ENCODE results near the gene ASB2. TPM values are rescaled to one million over a fixed set of nuclear protein-coding genes. Genes with fewer than 3 reads are reported as not detected.

The ASB2 gene
- total RNA-seq, 3 donors from 2014 or later (not counting 1 experiment from before 2014, with no cell fraction given) = 3.7 to 7.2 (median 4.8) TPM

GRCh38 chr14:93925374-93925895, 50.9 kb downstream of the ASB2 start:
- H3K27ac ChIP-seq (ENCODE audit: low read length) = no peak overlapping the region
- H3K4me3 Mint-ChIP-seq = no peak overlapping the region
- H3K27ac Mint-ChIP-seq = no peak overlapping the region

GRCh38 chr14:93924592-93925355, 51.6 kb downstream of the ASB2 start:
- no peak for TF ChIP-seq CTCF (IDR thresholded peaks at IDR 0.05)
- Histone ChIP-seq H3K9me3 (ENCODE audit: control insufficient read depth, insufficient read depth, low read length) (no peaks in the 10 kb centered on the region), H3K27ac (ENCODE audit: low read length) (no peak overlapping the region), H3K4me1 (ENCODE audit: control insufficient read depth, insufficient read depth, low read length) (no peaks in the 10 kb centered on the region), H3K4me3 (ENCODE audit: low read length) (no peak overlapping the region), H3K27me3 (ENCODE audit: control insufficient read depth, insufficient read depth, low read length) (no peaks in the 10 kb centered on the region), H3K36me3 (ENCODE audit: control insufficient read depth, insufficient read depth, low read length) (no peaks in the 10 kb centered on the region)
- DNase-seq = no peak
- H3K4me1 Mint-ChIP-seq = no peaks in the 10 kb centered on the region
- no peak for ATAC-seq
- no peak overlapping the region for H3K27ac Mint-ChIP-seq
- H3K36me3 Mint-ChIP-seq = no peaks in the 10 kb centered on the region
- peaks cover 0 to under 1% of the 10 kb centered on the region in 2 donors for H3K9me3 Mint-ChIP-seq
- intact Hi-C loops (cut with micrococcal nuclease) = no loop called here
- WGBS (ENCODE audit: insufficient coverage) = 91% methylated on average over 14 of the region's 14 CpGs
- H3K4me3 Mint-ChIP-seq = no peak overlapping the region
- H3K27me3 Mint-ChIP-seq (ENCODE audit: low read depth in 2 of 2) = no peaks in the 10 kb centered on the region

More at GRCh38 chr14:93925374-93925895, 50.9 kb downstream of the ASB2 start:
- Mint-ChIP-seq H3K27me3 (ENCODE audit: low read depth in 2 of 2) (no peaks in the 10 kb centered on the region), H3K36me3 (no peaks in the 10 kb centered on the region), H3K9me3 (no peaks in the 10 kb centered on the region), H3K4me1 (no peaks in the 10 kb centered on the region)
- H3K36me3 ChIP-seq (ENCODE audit: control insufficient read depth, insufficient read depth, low read length) = no peaks in the 10 kb centered on the region
- DNase-seq (no peak), ATAC-seq (no peak)
- H3K4me1 ChIP-seq (ENCODE audit: control insufficient read depth, insufficient read depth, low read length) = no peaks in the 10 kb centered on the region
- intact Hi-C loops (cut with micrococcal nuclease) = no loop called here
- no peaks in the 10 kb centered on the region for H3K9me3 ChIP-seq (ENCODE audit: control insufficient read depth, insufficient read depth, low read length)
- H3K27me3 ChIP-seq (ENCODE audit: control insufficient read depth, insufficient read depth, low read length) = no peaks in the 10 kb centered on the region
- 88% methylated on average over 13 of the region's 13 CpGs for WGBS (ENCODE audit: insufficient coverage)
- H3K4me3 ChIP-seq (ENCODE audit: low read length) = no peak overlapping the region
- no peak for TF ChIP-seq CTCF (IDR thresholded peaks at IDR 0.05)

GRCh38 chr14:93923626-93924025, 52.7 kb downstream of the ASB2 start:
- no peak overlapping the region for H3K27ac Mint-ChIP-seq
- no peaks in the 10 kb centered on the region for H3K9me3 ChIP-seq (ENCODE audit: control insufficient read depth, insufficient read depth, low read length)
- peaks cover 0 to 3% of the 10 kb centered on the region in 2 donors for H3K9me3 Mint-ChIP-seq
- H3K27me3 Mint-ChIP-seq (ENCODE audit: low read depth in 2 of 2) = no peaks in the 10 kb centered on the region
- H3K27me3 ChIP-seq (ENCODE audit: control insufficient read depth, insufficient read depth, low read length) = no peaks in the 10 kb centered on the region
- WGBS (ENCODE audit: insufficient coverage) = 87% methylated on average over 8 of the region's 8 CpGs
- H3K4me1 ChIP-seq (ENCODE audit: control insufficient read depth, insufficient read depth, low read length) = no peaks in the 10 kb centered on the region
- H3K4me3 Mint-ChIP-seq = no peak overlapping the region
- H3K4me1 Mint-ChIP-seq = no peaks in the 10 kb centered on the region
- intact Hi-C loops (cut with micrococcal nuclease) = no loop called here
- ATAC-seq = no peak
- no peak for DNase-seq
- no peak for TF ChIP-seq CTCF (IDR thresholded peaks at IDR 0.05)
- no peak overlapping the region for H3K27ac ChIP-seq (ENCODE audit: low read length)
- H3K4me3 ChIP-seq (ENCODE audit: low read length) = no peak overlapping the region
- no peaks in the 10 kb centered on the region for H3K36me3 Mint-ChIP-seq
- no peaks in the 10 kb centered on the region for H3K36me3 ChIP-seq (ENCODE audit: control insufficient read depth, insufficient read depth, low read length)
